Breast epithelium (tissue), 3 donors: ENCODE results near the gene KIF26B.

Experiments used
- CTCF ChIP-seq, 3 donors: fragments of 450-650 bp; IDR thresholded peaks; one replicate each; pipeline ENCODE4 v1.5.1; 2016 to 2017; ENCODE audit warnings: antibody characterized with exemption in 3 of 3, mild to moderate bottlenecking in 3 of 3, moderate library complexity in 3 of 3
- POLR2AphosphoS5 ChIP-seq, 3 donors: sonication (generic); formaldehyde crosslinking; IDR thresholded peaks; one replicate each; pipeline ENCODE4 v1.6.1; 2017; ENCODE audit warnings: antibody characterized with exemption in 3 of 3

- TF ChIP-seq CTCF (IDR thresholded peaks at IDR 0.05) = no peak
- no peak for TF ChIP-seq POLR2AphosphoS5 (IDR thresholded peaks at IDR 0.05)
Observed at GRCh38 chr1:245615001-245615400, 460.2 kb downstream of the KIF26B start.
